Muscle of arm (tissue), 12 donors: ENCODE measurements around the gene FAM81A. TPM values are rescaled to one million over a fixed set of nuclear protein-coding genes. Genes with fewer than 3 reads are reported as not detected.
"Not testable (repeated sequence)": the region's sequence is repeated elsewhere in the genome, so short reads cannot be mapped to it uniquely, and the experiment has no call there.

Experiments
- DNase-seq: peaks from one replicate; pipeline ENCODE4 v3.0.0-alpha.2; 2013
- polyA plus RNA-seq, 12 donors: library from polyadenylated mRNA; unstranded; fragments of 120-200 nt; gene quantifications; one replicate each; pipeline ENCODE4 v1.2.1, GENCODE V29; 2013; ENCODE audit not compliant: insufficient read length in 12 of 12

FAM81A gene
- polyA plus RNA-seq, 12 donors, result 0.66 to 2.1 (median 1.2) TPM; not detected in 2

- no peak for DNase-seq
Observed at GRCh38 chr15:59420986-59421618, 16.9 kb upstream of the FAM81A start.

- no peak for DNase-seq
Observed at GRCh38 chr15:59424616-59425015, 13.4 kb upstream of the FAM81A start.

GRCh38 chr15:59428898-59429297 is 9.1 kb upstream of the FAM81A start:
- DNase-seq, result not testable (repeated sequence)

GRCh38 chr15:59432389-59432788 is 5.6 kb upstream of the FAM81A start:
- no peak for DNase-seq

- DNase-seq, result no peak
Observed at GRCh38 chr15:59434481-59434880, 3.5 kb upstream of the FAM81A start.

GRCh38 chr15:59436774-59437141 is 1.2 kb upstream of the FAM81A start:
- no peak for DNase-seq

GRCh38 chr15:59437142-59437816 is 707 bp upstream of the FAM81A start:
- no peak for DNase-seq

GRCh38 chr15:59438625-59439290 is 772 bp downstream of the FAM81A start:
- no peak for DNase-seq

- DNase-seq, result no peak
Observed at GRCh38 chr15:59439576-59439975, 1.6 kb downstream of the FAM81A start.

GRCh38 chr15:59443341-59444072 is 5.5 kb downstream of the FAM81A start:
- DNase-seq, result no peak

- DNase-seq, result no peak
Observed at GRCh38 chr15:59444081-59444835, 6.3 kb downstream of the FAM81A start.

- DNase-seq, result no peak
Observed at GRCh38 chr15:59444980-59445545, 7.1 kb downstream of the FAM81A start.

- no peak for DNase-seq
Observed at GRCh38 chr15:59446232-59446957, 8.4 kb downstream of the FAM81A start.

GRCh38 chr15:59447367-59447766 is 9.4 kb downstream of the FAM81A start:
- DNase-seq, result no peak

GRCh38 chr15:59448871-59449270 is 10.9 kb downstream of the FAM81A start:
- DNase-seq, result no peak

GRCh38 chr15:59453474-59454215 is 15.7 kb downstream of the FAM81A start:
- no peak for DNase-seq

GRCh38 chr15:59456114-59456513 is 18.1 kb downstream of the FAM81A start:
- no peak for DNase-seq

- no peak for DNase-seq
Observed at GRCh38 chr15:59457103-59457502, 19.1 kb downstream of the FAM81A start.

- DNase-seq, result no peak
Observed at GRCh38 chr15:59461521-59461920, 23.5 kb downstream of the FAM81A start.

- DNase-seq, result no peak
Observed at GRCh38 chr15:59473226-59473625, 35.2 kb downstream of the FAM81A start.
